Ascending aorta (tissue), 2 donors: Measurements from ENCODE around the gene BLACAT1. TPM values are rescaled to one million over a fixed set of nuclear protein-coding genes. Genes with fewer than 3 reads are reported as not detected.
A peak's percentile ranks its signal among the peaks of the same experiment; 100 is the strongest.

Experiments used
- DNase-seq, 2 donors: peaks; one replicate each; pipeline ENCODE4 v3.0.0-alpha.2; 2019; ENCODE audit warnings: low spot score in 2 of 2
- H3K27ac ChIP-seq, 2 donors: fragments of 200-600 bp; sonication (generic); one replicate each; pipeline ENCODE4 v1.5.1; 2016 to 2017; ENCODE audit warnings: mild to moderate bottlenecking in 1 of 2
- H3K27me3 ChIP-seq: fragments of 200-600 bp; sonication (generic); one replicate; pipeline ENCODE4 v1.5.1; 2017
- H3K36me3 ChIP-seq, 2 donors: fragments of 200-600 bp; sonication (generic); one replicate each; pipeline ENCODE4 v1.5.1; 2016
- H3K4me1 ChIP-seq, 2 donors: fragments of 200-600 bp; sonication (generic); one replicate each; pipeline ENCODE4 v1.5.1; 2016 to 2017; ENCODE audit warnings: mild to moderate bottlenecking in 1 of 2
- H3K4me3 ChIP-seq, 2 donors: fragments of 200-600 bp; sonication (generic); one replicate each; pipeline ENCODE4 v1.5.1; 2016 to 2017; ENCODE audit warnings: mild to moderate bottlenecking in 1 of 2
- H3K9me3 ChIP-seq, 2 donors: fragments of 200-600 bp; sonication (generic); one replicate each; pipeline ENCODE4 v1.5.1; 2016
- CTCF ChIP-seq, 3 experiments: fragments of 200-600 bp in 2 of 3; fragments of 450-650 bp in 1 of 3; sonication (generic) in 2 of 3; IDR thresholded peaks; one replicate each; pipeline ENCODE4 v1.5.1; 2016 to 2019; ENCODE audit warnings: antibody characterized with exemption in 3 of 3, mild to moderate bottlenecking in 1 of 3, moderate library complexity in 1 of 3
- intact Hi-C: fragments of 100-400 bp; cut with DNase I; formaldehyde crosslinking; loops from one replicate; pipeline ENCODE4 v1.15.1; 2023
- total RNA-seq: library from RNA; depleted of rRNA; stranded (reverse); fragments of >200 nt; gene quantifications from one replicate; pipeline ENCODE4 v1.1.0, GENCODE V29; 2016

The BLACAT1 gene
- total RNA-seq, 1 donor from 2014 or later, result not detected

GRCh38 chr1:205421798-205422197 is 34.0 kb downstream of the BLACAT1 start, which contains the start of gene LEMD1:
TSS of gene LEMD1 (minus strand) at chr1:205422056. CDS start at chr1:205420536, 1,520 bp downstream.
- intact Hi-C loops, result no loop called here
- Histone ChIP-seq H3K4me3 (no peak within 1 kb of the TSS), H3K4me1 (no peaks in the 10 kb centered on the region), H3K27ac (no peak within 1 kb of the TSS), H3K27me3 (no peaks in the 10 kb centered on the region), H3K36me3 (no peaks in the 10 kb centered on the region), H3K9me3 (no peaks in the 10 kb centered on the region)
- TF ChIP-seq CTCF (IDR thresholded peaks at IDR 0.05), result no peak
- DNase-seq, result no peak

- H3K9me3 ChIP-seq, result no peaks in the 10 kb centered on the region
Observed at GRCh38 chr1:205420938-205421337, 34.9 kb downstream of the BLACAT1 start.

GRCh38 chr1:205417870-205418635 is 37.8 kb downstream of the BLACAT1 start:
- intact Hi-C loops, result no loop called here

More at GRCh38 chr1:205420938-205421337, 34.9 kb downstream of the BLACAT1 start:
- intact Hi-C loops, result no loop called here
- no peaks in the 10 kb centered on the region for H3K27me3 ChIP-seq
- H3K4me3 ChIP-seq, result no peak overlapping the region
- H3K27ac ChIP-seq, result no peak overlapping the region
- no peaks in the 10 kb centered on the region for H3K4me1 ChIP-seq
- no peak for DNase-seq
- TF ChIP-seq CTCF (IDR thresholded peaks at IDR 0.05), result no peak
- H3K36me3 ChIP-seq, result no peaks in the 10 kb centered on the region

DNA sequence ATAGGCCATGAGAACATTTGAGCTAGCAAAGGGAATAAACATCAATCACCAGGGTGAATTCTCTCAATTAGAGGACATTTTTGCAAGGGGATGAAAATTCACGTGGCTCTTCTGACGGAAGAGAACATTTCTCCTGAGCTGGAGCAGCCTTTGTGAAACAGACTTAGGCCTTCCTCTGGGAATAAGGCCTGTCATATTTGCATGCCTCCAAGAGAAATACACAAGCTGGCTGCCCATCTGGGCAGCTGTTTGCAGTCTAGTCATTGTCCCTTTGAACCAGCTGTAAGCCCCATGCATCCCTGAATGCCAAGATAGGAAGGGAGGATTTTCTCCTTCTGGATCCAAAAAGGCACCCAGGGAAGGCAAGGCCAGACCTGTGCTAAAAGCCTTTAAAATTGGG is 39.5 kb downstream of the BLACAT1 start:
- no peaks in the 10 kb centered on the region for H3K27me3 ChIP-seq
- no peaks in the 10 kb centered on the region for H3K9me3 ChIP-seq
- H3K4me1 ChIP-seq, result no peaks in the 10 kb centered on the region
- no peak overlapping the region for H3K4me3 ChIP-seq
- no peak for DNase-seq
- H3K27ac ChIP-seq, result no peak overlapping the region
- no peaks in the 10 kb centered on the region for H3K36me3 ChIP-seq
- TF ChIP-seq CTCF (IDR thresholded peaks at IDR 0.05), result no peak
- intact Hi-C loops, result no loop called here

More at GRCh38 chr1:205417870-205418635, 37.8 kb downstream of the BLACAT1 start:
- no peaks in the 10 kb centered on the region for H3K4me1 ChIP-seq
- H3K27ac ChIP-seq, result no peak overlapping the region
- H3K27me3 ChIP-seq, result no peaks in the 10 kb centered on the region
- peak in 1 of 2 donors; percentile 21 for DNase-seq
- TF ChIP-seq CTCF (IDR thresholded peaks at IDR 0.05), result no peak
- no peaks in the 10 kb centered on the region for H3K36me3 ChIP-seq
- no peak overlapping the region for H3K4me3 ChIP-seq
- no peaks in the 10 kb centered on the region for H3K9me3 ChIP-seq

- no peaks in the 10 kb centered on the region for H3K36me3 ChIP-seq
- intact Hi-C loops, result no loop called here
- H3K4me3 ChIP-seq, result no peak overlapping the region
- no peaks in the 10 kb centered on the region for H3K9me3 ChIP-seq
- no peaks in the 10 kb centered on the region for H3K4me1 ChIP-seq
- H3K27me3 ChIP-seq, result no peaks in the 10 kb centered on the region
- no peak for DNase-seq
- no peak for TF ChIP-seq CTCF (IDR thresholded peaks at IDR 0.05)
- H3K27ac ChIP-seq, result no peak overlapping the region
Observed at GRCh38 chr1:205410581-205411298, 45.1 kb downstream of the BLACAT1 start.
